HepG2 (cell line): ENCODE measurements around the gene DUSP12. TPM values are rescaled to one million over a fixed set of nuclear protein-coding genes. Genes with fewer than 3 reads are reported as not detected.
A peak's percentile ranks its signal among the peaks of the same experiment; 100 is the strongest.

Experiments
- CEBPB ChIP-seq: IDR thresholded peaks from 2 replicates; pipeline ENCODE4 v1.6.1; 2011; ENCODE audit warnings: low read depth, low read length, improper control_type of control experiment, borderline replicate concordance
- DZIP1 ChIP-seq: sonication (generic); formaldehyde crosslinking; IDR thresholded peaks from 2 replicates; pipeline ENCODE4 v1.5.0; 2020; ENCODE audit warnings: mild to moderate bottlenecking, missing genetic modification reagents
- RXRA ChIP-seq: sonication (generic); formaldehyde crosslinking; IDR thresholded peaks from 2 replicates; pipeline ENCODE4 v1.5.1; 2020; ENCODE audit warnings: missing genetic modification reagents
- SNAPC4 ChIP-seq: sonication (generic); formaldehyde crosslinking; IDR thresholded peaks from 2 replicates; pipeline ENCODE4 v1.4.0; 2020; ENCODE audit warnings: mild to moderate bottlenecking, missing genetic modification reagents
- TBP ChIP-seq: sonication (generic); formaldehyde crosslinking; IDR thresholded peaks from 2 replicates; pipeline ENCODE4 v1.5.0; 2020; ENCODE audit warnings: missing genetic modification reagents
- TCF12 ChIP-seq, 2 experiments: fragments of 450-650 bp in 1 of 2; sonication (generic) in 1 of 2; formaldehyde crosslinking in 1 of 2; IDR thresholded peaks; 2 replicates each; pipeline versions ENCODE4 v1.6.1 to v1.8.0; 2017 to 2022; ENCODE audit warnings: antibody characterized with exemption in 1 of 2, mild to moderate bottlenecking in 1 of 2, missing genetic modification reagents in 1 of 2, moderate library complexity in 1 of 2
- ZFP82 ChIP-seq: sonication (generic); formaldehyde crosslinking; IDR thresholded peaks from 2 replicates; pipeline ENCODE4 v1.5.1; 2020; ENCODE audit warnings: mild to moderate bottlenecking, missing genetic modification reagents, borderline replicate concordance
- ZNF12 ChIP-seq: sonication (generic); formaldehyde crosslinking; IDR thresholded peaks from 2 replicates; pipeline ENCODE4 v1.5.0; 2020; ENCODE audit warnings: missing genetic modification reagents
- ZNF124 ChIP-seq: sonication (generic); formaldehyde crosslinking; IDR thresholded peaks from 2 replicates; pipeline ENCODE4 v1.4.0; 2020; ENCODE audit warnings: missing genetic modification reagents
- ZNF142 ChIP-seq: sonication (generic); formaldehyde crosslinking; IDR thresholded peaks from 2 replicates; pipeline ENCODE4 v1.4.0; 2020; ENCODE audit warnings: missing genetic modification reagents
- ZNF331 ChIP-seq: sonication (generic); formaldehyde crosslinking; IDR thresholded peaks from 2 replicates; pipeline ENCODE4 v1.4.0; 2020; ENCODE audit warnings: missing genetic modification reagents
- ZSCAN29 ChIP-seq: sonication (generic); formaldehyde crosslinking; conservative IDR thresholded peaks from 2 replicates; pipeline ENCODE4 v1.4.0; 2020; ENCODE audit warnings: mild to moderate bottlenecking, missing genetic modification reagents
- ZSCAN9 ChIP-seq: IDR thresholded peaks from 2 replicates; pipeline ENCODE4 v1.6.1; 2016; ENCODE audit warnings: borderline replicate concordance
- polyA plus RNA-seq, 8 experiments: library from polyadenylated mRNA; depleted of rRNA in 3 of 8; stranded (reverse) in 7 of 8; unstranded in 1 of 8; fragments of >200 nt; fragmentation: Illumina TruSeq in 4 of 8; extraction: Trizol in 4 of 8; gene quantifications; 2 replicates each; pipeline versions ENCODE4 v1.2.1 to v1.2.3, GENCODE V29; 2011 to 2016; ENCODE audit warnings: low read depth in 4 of 8, missing spikeins in 1 of 8, mixed read lengths in 1 of 8; ENCODE audit not compliant: insufficient read depth in 1 of 8
- total RNA-seq, 5 experiments: library from RNA; depleted of rRNA; stranded (reverse); fragments of >200 nt; fragmentation: Illumina TruSeq; extraction: Trizol; gene quantifications; 2 replicates each; pipeline ENCODE4 v1.2.3, GENCODE V29; 2016; ENCODE audit warnings: low read depth in 1 of 5

Gene DUSP12
- total and polyA plus RNA-seq, 2 of the 13 experiments (the other 11 are each of a cell fraction or from before 2014, with no cell fraction given), result 36.7 to 37.1 TPM

GRCh38 chr1:161749509-161750407, at the start of gene DUSP12 (continued):
- TF ChIP-seq TCF12 (IDR thresholded peaks at IDR 0.05) (no peak), TCF12 (CRISPR knock-in tag; IDR thresholded peaks at IDR 0.05) (peak; percentile 68; the same call in 1 of the 2 replicates), RXRA (peak; percentile 73), ZNF12 (CRISPR knock-in tag) (no peak), ZNF124 (CRISPR knock-in tag) (no peak; the same call in 1 of the 2 replicates), SNAPC4 (CRISPR knock-in tag) (0 out of 2 replicates have a peak, but pooled peaks have one; percentile 32), CEBPB (no peak), DZIP1 (peak; percentile 96), ZNF331 (CRISPR knock-in tag) (peak; percentile 53), ZSCAN29 (CRISPR knock-in tag) (peak; percentile 81; the same call in 1 of the 2 replicates), ZSCAN9 (CRISPR knock-in tag) (no peak), ZFP82 (CRISPR knock-in tag) (peak; percentile 80; the same call in 1 of the 2 replicates), TBP (no peak), ZNF142 (CRISPR knock-in tag) (0 out of 2 replicates have a peak, but pooled peaks have one; percentile 25)
